Gastroesophageal sphincter (tissue), 4 donors: ENCODE measurements around the gene NPHP4. TPM values are rescaled to one million over a fixed set of nuclear protein-coding genes. Genes with fewer than 3 reads are reported as not detected.

Experiments used
- ATAC-seq: fragments of 150-250 bp; one replicate; pipeline ENCODE4 v1.9.1; 2016; ENCODE audit warnings: mild to moderate bottlenecking, moderate library complexity
- H3K27ac ChIP-seq, 4 donors: fragments of 200-600 bp; sonication (generic) in 3 of 4; 1 replicate in 3 of 4; 2 replicates in 1 of 4; pipeline ENCODE4 v1.5.1; 2016 to 2019
- H3K27me3 ChIP-seq: fragments of 200-600 bp; sonication (generic); one replicate; pipeline ENCODE4 v1.5.1; 2019
- H3K36me3 ChIP-seq, 2 donors: fragments of 200-600 bp; sonication (generic); one replicate each; pipeline ENCODE4 v1.5.1; 2019; ENCODE audit warnings: control low read depth in 1 of 2
- H3K4me1 ChIP-seq, 3 donors: fragments of 200-600 bp; sonication (generic); 1 replicate in 2 of 3; 2 replicates in 1 of 3; pipeline ENCODE4 v1.5.1; 2016 to 2019; ENCODE audit warnings: control low read depth in 2 of 3
- H3K4me3 ChIP-seq, 2 donors: fragments of 200-600 bp; sonication (generic); one replicate each; pipeline ENCODE4 v1.5.1; 2019; ENCODE audit warnings: mild to moderate bottlenecking in 1 of 2, moderate library complexity in 1 of 2
- H3K9me3 ChIP-seq, 3 donors: fragments of 200-600 bp; sonication (generic); one replicate each; pipeline ENCODE4 v1.5.1; 2017 to 2019; ENCODE audit warnings: control low read depth in 2 of 3
- CTCF ChIP-seq, 4 experiments: fragments of 200-600 bp in 2 of 4; fragments of 450-650 bp in 2 of 4; sonication (generic) in 1 of 4; IDR thresholded peaks; one replicate each; pipeline ENCODE4 v1.5.1; 2017 to 2019; ENCODE audit warnings: antibody characterized with exemption in 4 of 4, mild to moderate bottlenecking in 2 of 4, moderate library complexity in 2 of 4
- EP300 ChIP-seq: sonication (generic); formaldehyde crosslinking; IDR thresholded peaks from one replicate; pipeline ENCODE4 v1.6.1; 2017; ENCODE audit warnings: antibody characterized with exemption, mild to moderate bottlenecking
- POLR2A ChIP-seq, 2 donors: fragments of 450-650 bp; IDR thresholded peaks; one replicate each; pipeline ENCODE4 v1.6.1; 2017; ENCODE audit warnings: antibody characterized with exemption in 2 of 2, mild to moderate bottlenecking in 2 of 2, moderate library complexity in 1 of 2
- POLR2AphosphoS5 ChIP-seq: sonication (generic); formaldehyde crosslinking; IDR thresholded peaks from one replicate; pipeline ENCODE4 v1.6.1; 2017; ENCODE audit warnings: antibody characterized with exemption
- WGBS, 2 donors: methylation state at CpG; one replicate each; pipeline ENCODE4 v1.1.5; 2018; ENCODE audit warnings: low coverage in 1 of 2; 5-methylcytosine and 5-hydroxymethylcytosine counted together
- total RNA-seq, 4 donors: library from RNA; depleted of rRNA; stranded (reverse); fragments of >200 nt; gene quantifications; one replicate each; pipeline ENCODE4 v1.1.0, GENCODE V29; 2016

The NPHP4 gene
- total RNA-seq, 4 donors from 2014 or later = 5.7 to 9.7 (median 6.2) TPM

- H3K9me3 ChIP-seq = no peaks in the 10 kb centered on the region
- H3K4me3 ChIP-seq = peak overlapping the region in 1 of 2 donors; percentile 88
- H3K27me3 ChIP-seq = no peaks in the 10 kb centered on the region
- peak overlapping the region in 1 of 4 donors; percentile 97 for H3K27ac ChIP-seq
- no peak for ATAC-seq
- H3K36me3 ChIP-seq = peaks cover 0 to 10% of the 10 kb centered on the region in 2 donors
- 0 to 43% methylated on average over 2 to 14 of the region's 29 CpGs for WGBS, 2 donors
- TF ChIP-seq CTCF (IDR thresholded peaks at IDR 0.05) (no peak), POLR2A (IDR thresholded peaks at IDR 0.05) (no peak), POLR2AphosphoS5 (no peak), EP300 (no peak)
- peaks cover 0 to 33% (median 17%) of the 10 kb centered on the region in 3 donors for H3K4me1 ChIP-seq
Measured at GRCh38 chr1:5993556-5994491, 1.6 kb upstream of the NPHP4 start.

- H3K4me3 ChIP-seq = peak overlapping the region; percentile 60 to 88
Measured at GRCh38 chr1:5992814-5993555, 760 bp upstream of the NPHP4 start.

DNA sequence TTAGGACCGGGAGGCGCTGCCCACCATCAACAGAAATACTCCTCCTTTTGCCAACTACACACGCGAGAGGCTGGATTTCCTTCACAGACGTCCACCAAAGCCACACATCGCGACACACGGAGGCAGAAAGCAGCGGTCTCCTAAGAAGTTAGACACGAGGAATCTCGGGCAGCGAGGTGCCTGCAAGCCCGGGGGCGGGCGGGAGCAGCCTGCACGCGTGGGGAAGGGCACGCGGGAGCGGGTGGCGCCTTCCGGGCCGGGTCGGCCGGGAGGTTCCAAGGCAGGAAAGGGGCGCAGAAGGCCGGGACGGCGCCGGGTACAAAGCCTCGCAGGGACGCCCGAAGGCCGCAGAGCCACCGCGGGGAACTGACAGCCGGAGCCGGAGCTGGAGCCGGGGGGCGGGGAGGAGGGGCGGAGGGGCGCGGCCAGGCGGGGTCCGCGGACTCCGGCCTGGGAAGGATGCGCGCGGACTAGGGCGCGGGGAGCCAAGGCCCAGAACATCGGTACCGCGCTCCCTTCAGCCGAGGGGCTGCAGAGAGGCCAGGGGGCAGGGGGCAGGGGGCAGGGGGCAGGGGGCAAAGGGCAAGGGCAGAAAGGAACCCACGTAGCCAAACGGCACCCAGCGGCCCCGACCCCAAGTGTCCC, 722 bp downstream of the NPHP4 start:
- Histone ChIP-seq H3K27ac (peak overlapping the region; percentile 74 to 97 (median 92)), H3K4me1 (peaks cover 0 to 33% (median 17%) of the 10 kb centered on the region in 3 donors), H3K9me3 (no peaks in the 10 kb centered on the region), H3K36me3 (peaks cover 0 to 10% of the 10 kb centered on the region in 2 donors), H3K27me3 (no peaks in the 10 kb centered on the region), H3K4me3 (peak overlapping the region; percentile 60 to 88)
- 0% methylated on average over 10 of the region's 60 CpGs; no CpG with 5 or more reads in 1 of the 2 donors for WGBS, 2 donors
- ATAC-seq = peak; percentile 27
- TF ChIP-seq CTCF (IDR thresholded peaks at IDR 0.05) (no peak), EP300 (no peak), POLR2AphosphoS5 (no peak), POLR2A (IDR thresholded peaks at IDR 0.05) (no peak)

More at GRCh38 chr1:5992814-5993555, 760 bp upstream of the NPHP4 start:
- peak overlapping the region in 3 of 4 donors; percentile 87 to 97 (median 96) for H3K27ac ChIP-seq
- no peaks in the 10 kb centered on the region for H3K9me3 ChIP-seq
- TF ChIP-seq EP300 = no peak
- no peak for TF ChIP-seq POLR2AphosphoS5
- TF ChIP-seq CTCF (IDR thresholded peaks at IDR 0.05) = no peak
- no peak for TF ChIP-seq POLR2A (IDR thresholded peaks at IDR 0.05)
- H3K36me3 ChIP-seq = peaks cover 0 to 10% of the 10 kb centered on the region in 2 donors
- 0% methylated on average over 29 to 41 of the region's 49 CpGs for whole genome bisulfite sequencing, 2 donors
- H3K4me1 ChIP-seq = peaks cover 0 to 33% (median 17%) of the 10 kb centered on the region in 3 donors
- no peaks in the 10 kb centered on the region for H3K27me3 ChIP-seq
- ATAC-seq = peak; percentile 7

DNA sequence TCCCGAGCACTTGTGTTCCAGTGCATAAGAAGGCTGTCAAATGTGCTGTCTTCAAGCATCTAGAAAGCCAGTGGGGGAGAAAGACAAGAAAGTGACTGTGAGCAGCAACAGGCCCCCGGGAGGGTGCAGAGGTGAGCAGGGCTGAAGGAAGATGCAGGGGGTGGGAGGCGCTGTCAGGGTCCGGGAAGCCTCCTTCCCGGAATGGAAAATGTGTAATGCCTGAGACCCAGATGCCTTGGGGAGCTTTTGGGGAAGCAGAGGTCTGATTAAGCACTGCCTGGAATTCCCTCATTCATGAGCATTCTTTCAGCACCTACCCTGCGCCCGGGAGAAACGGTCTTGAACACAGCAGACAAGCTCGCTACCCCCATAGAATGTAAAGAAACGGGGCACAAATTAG, 1.3 kb downstream of the NPHP4 start:
- ATAC-seq = no peak
- H3K4me1 ChIP-seq = peaks cover 0 to 33% (median 17%) of the 10 kb centered on the region in 3 donors
- WGBS, 2 donors = 32 to 33% methylated on average over 2 to 4 of the region's 10 CpGs
- H3K4me3 ChIP-seq = peak overlapping the region; percentile 60 to 88
- H3K9me3 ChIP-seq = no peaks in the 10 kb centered on the region
- TF ChIP-seq POLR2A (IDR thresholded peaks at IDR 0.05) (no peak), POLR2AphosphoS5 (no peak), CTCF (IDR thresholded peaks at IDR 0.05) (no peak), EP300 (no peak)
- peaks cover 0 to 5% of the 10 kb centered on the region in 2 donors for H3K36me3 ChIP-seq
- peak overlapping the region in 2 of 4 donors; percentile 96 to 97 for H3K27ac ChIP-seq
- H3K27me3 ChIP-seq = no peaks in the 10 kb centered on the region
